HepG2 (cell line): ENCODE data around the gene SNX9. TPM values are rescaled to one million over a fixed set of nuclear protein-coding genes. Genes with fewer than 3 reads are reported as not detected.

Experiments
- ATF3 ChIP-seq: sonication (generic); formaldehyde crosslinking; IDR thresholded peaks from 2 replicates; pipeline ENCODE4 v1.4.0; 2020; ENCODE audit warnings: missing genetic modification reagents
- ATM ChIP-seq: fragments of 450-650 bp; IDR thresholded peaks from 2 replicates; pipeline ENCODE4 v1.7.1; 2017; ENCODE audit warnings: mild to moderate bottlenecking, borderline replicate concordance
- CCDC6 ChIP-seq: sonication (generic); formaldehyde crosslinking; IDR thresholded peaks from 2 replicates; pipeline ENCODE4 v1.8.1; 2022; ENCODE audit warnings: mild to moderate bottlenecking, missing genetic modification reagents, moderate library complexity
- CSRNP2 ChIP-seq: sonication (generic); formaldehyde crosslinking; conservative IDR thresholded peaks from 2 replicates; pipeline ENCODE4 v1.8.0; 2022; ENCODE audit warnings: low read depth, missing genetic modification reagents
- HMGA1 ChIP-seq: sonication (generic); formaldehyde crosslinking; conservative IDR thresholded peaks from 2 replicates; pipeline ENCODE4 v1.4.0; 2020; ENCODE audit warnings: missing genetic modification reagents
- HNF4G ChIP-seq, 2 experiments: sonication (generic) in 1 of 2; formaldehyde crosslinking in 1 of 2; IDR thresholded peaks; 2 replicates each; pipeline versions ENCODE4 v1.4.0 to v1.6.1; 2011 to 2020; ENCODE audit warnings: borderline replicate concordance in 2 of 2, low read depth in 2 of 2, mild to moderate bottlenecking in 2 of 2, low read length in 1 of 2, missing genetic modification reagents in 1 of 2, moderate library complexity in 1 of 2
- HOXA7 ChIP-seq: sonication (generic); formaldehyde crosslinking; IDR thresholded peaks from 2 replicates; pipeline ENCODE4 v1.8.1; 2022; ENCODE audit warnings: mild to moderate bottlenecking, missing genetic modification reagents, moderate library complexity
- KAT8 ChIP-seq: IDR thresholded peaks from 2 replicates; pipeline ENCODE4 v1.6.1; 2016; ENCODE audit warnings: missing genetic modification reagents, missing compliant biosample characterization
- KLF16 ChIP-seq, 2 experiments: sonication (generic) in 1 of 2; formaldehyde crosslinking in 1 of 2; IDR thresholded peaks; 2 replicates each; pipeline versions ENCODE4 v1.6.1 to v1.8.0; 2016 to 2023; ENCODE audit warnings: missing genetic modification reagents in 2 of 2, missing compliant biosample characterization in 1 of 2
- NPAS2 ChIP-seq: sonication (generic); formaldehyde crosslinking; IDR thresholded peaks from 2 replicates; pipeline ENCODE4 v1.8.0; 2022; ENCODE audit warnings: mild to moderate bottlenecking, missing genetic modification reagents, borderline replicate concordance
- PATZ1 ChIP-seq: sonication (generic); formaldehyde crosslinking; IDR thresholded peaks from 2 replicates; pipeline ENCODE4 v1.4.0; 2020; ENCODE audit warnings: missing genetic modification reagents
- PHF5A ChIP-seq: IDR thresholded peaks from one replicate; pipeline ENCODE4 v1.6.1; 2018; ENCODE audit warnings: low read depth, missing genetic modification reagents; ENCODE audit not compliant: unreplicated experiment
- RBAK ChIP-seq: sonication (generic); formaldehyde crosslinking; IDR thresholded peaks from 2 replicates; pipeline ENCODE4 v1.5.1; 2020; ENCODE audit warnings: mild to moderate bottlenecking, missing genetic modification reagents
- SALL1 ChIP-seq: sonication (generic); formaldehyde crosslinking; IDR thresholded peaks from 2 replicates; pipeline ENCODE4 v1.8.0; 2022; ENCODE audit warnings: mild to moderate bottlenecking, missing genetic modification reagents
- SOX6 ChIP-seq, 2 experiments: fragments of 450-650 bp in 1 of 2; sonication (generic) in 1 of 2; formaldehyde crosslinking in 1 of 2; IDR thresholded peaks; 2 replicates each; pipeline versions ENCODE4 v1.4.0 to v1.6.1; 2017 to 2020; ENCODE audit warnings: antibody characterized with exemption in 1 of 2, mild to moderate bottlenecking in 1 of 2, missing genetic modification reagents in 1 of 2
- THAP11 ChIP-seq: IDR thresholded peaks from 2 replicates; pipeline ENCODE4 v1.6.1; 2016; ENCODE audit warnings: missing biosample characterization, missing genetic modification reagents
- YY1 ChIP-seq: IDR thresholded peaks from 2 replicates; pipeline ENCODE4 v1.6.1; 2011; ENCODE audit warnings: low read length, low read depth, moderate library complexity, mild to moderate bottlenecking; ENCODE audit not compliant: insufficient read depth, insufficient replicate concordance
- ZMYM2 ChIP-seq: sonication (generic); formaldehyde crosslinking; IDR thresholded peaks from 2 replicates; pipeline ENCODE4 v1.8.0; 2022; ENCODE audit warnings: mild to moderate bottlenecking, missing genetic modification reagents
- ZNF17 ChIP-seq: sonication (generic); formaldehyde crosslinking; IDR thresholded peaks from 2 replicates; pipeline ENCODE4 v1.5.0; 2020; ENCODE audit warnings: mild to moderate bottlenecking, missing genetic modification reagents
- ZNF530 ChIP-seq: sonication (generic); formaldehyde crosslinking; IDR thresholded peaks from 2 replicates; pipeline ENCODE4 v1.5.0; 2020; ENCODE audit warnings: low read depth, mild to moderate bottlenecking, missing genetic modification reagents
- ZNF557 ChIP-seq: sonication (generic); formaldehyde crosslinking; IDR thresholded peaks from 2 replicates; pipeline ENCODE4 v1.4.0; 2020; ENCODE audit warnings: missing genetic modification reagents
- ZNF629 ChIP-seq: sonication (generic); formaldehyde crosslinking; conservative IDR thresholded peaks from 2 replicates; pipeline ENCODE4 v1.5.0; 2020; ENCODE audit warnings: missing genetic modification reagents
- ZNF687 ChIP-seq: sonication (generic); formaldehyde crosslinking; IDR thresholded peaks from 2 replicates; pipeline ENCODE4 v1.5.1; 2020; ENCODE audit warnings: mild to moderate bottlenecking, missing genetic modification reagents, moderate library complexity
- polyA plus RNA-seq, 8 experiments: library from polyadenylated mRNA; depleted of rRNA in 3 of 8; stranded (reverse) in 7 of 8; unstranded in 1 of 8; fragments of >200 nt; fragmentation: Illumina TruSeq in 4 of 8; extraction: Trizol in 4 of 8; gene quantifications; 2 replicates each; pipeline versions ENCODE4 v1.2.1 to v1.2.3, GENCODE V29; 2011 to 2016; ENCODE audit warnings: low read depth in 4 of 8, missing spikeins in 1 of 8, mixed read lengths in 1 of 8; ENCODE audit not compliant: insufficient read depth in 1 of 8
- total RNA-seq, 5 experiments: library from RNA; depleted of rRNA; stranded (reverse); fragments of >200 nt; fragmentation: Illumina TruSeq; extraction: Trizol; gene quantifications; 2 replicates each; pipeline ENCODE4 v1.2.3, GENCODE V29; 2016; ENCODE audit warnings: low read depth in 1 of 5

SNX9 gene
- total and polyA plus RNA-seq, 2 of the 13 experiments (the other 11 are each of a cell fraction or from before 2014, with no cell fraction given), result 21.9 to 36.0 TPM

GRCh38 chr6:157787080-157787479, 36.0 kb upstream of the SNX9 start (continued):
- TF ChIP-seq CCDC6 (CRISPR knock-in tag) (no peak), ATF3 (CRISPR knock-in tag) (no peak), ZNF530 (CRISPR knock-in tag) (no peak), PATZ1 (CRISPR knock-in tag) (no peak), KAT8 (CRISPR knock-in tag) (no peak), KLF16 (CRISPR knock-in tag; IDR thresholded peaks at IDR 0.05) (no peak), CSRNP2 (CRISPR knock-in tag) (no peak), THAP11 (peak; percentile 50; the same call in 1 of the 2 replicates), HOXA7 (no peak), ZMYM2 (CRISPR knock-in tag) (peak; percentile 69; the same call in 1 of the 2 replicates), PHF5A (no peak), SOX6 (IDR thresholded peaks at IDR 0.05) (no peak), SOX6 (CRISPR knock-in tag; IDR thresholded peaks at IDR 0.05) (peak; percentile 33; the same call in 1 of the 2 replicates), SALL1 (CRISPR knock-in tag) (peak; percentile 17; the same call in 1 of the 2 replicates), ZNF629 (CRISPR knock-in tag) (no peak), HNF4G (IDR thresholded peaks at IDR 0.05; ENCODE audit: borderline replicate concordance, low read depth, low read length) (peak; percentile 89), HNF4G (CRISPR knock-in tag; IDR thresholded peaks at IDR 0.05; ENCODE audit: borderline replicate concordance, low read depth) (peak; percentile 86), ZNF687 (CRISPR knock-in tag) (no peak), ZNF557 (CRISPR knock-in tag) (no peak), RBAK (CRISPR knock-in tag) (no peak), ATM (no peak), YY1 (no peak), ZNF17 (CRISPR knock-in tag) (0 out of 2 replicates have a peak, but pooled peaks have one; percentile 58), HMGA1 (no peak), NPAS2 (CRISPR knock-in tag) (no peak)
